H1 (cell line): Measurements from ENCODE around the gene HMGA1. TPM values are rescaled to one million over a fixed set of nuclear protein-coding genes. Genes with fewer than 3 reads are reported as not detected.

Experiments
- CTCF ChIA-PET: fragments of 300-600 bp; sonication (Branson Sonifier 250); formaldehyde crosslinking; loops from one replicate; lab custom pipeline; 2021; ENCODE audit not compliant: partially characterized antibody; lab: Charles Lee
- POLR2A ChIA-PET: fragments of 300-600 bp; sonication (Branson Sonifier 250); formaldehyde crosslinking; loops from one replicate; lab custom pipeline; 2021; ENCODE audit warnings: inconsistent platforms; ENCODE audit not compliant: partially characterized antibody; lab: Charles Lee
- DNase-seq, 2 experiments: peaks; one replicate each; pipeline versions ENCODE4 v3.0.0 to v3.0.0-alpha.2; 2010 to 2022; ENCODE audit warnings: low spot score in 2 of 2, low read depth in 1 of 2, mixed read lengths in 1 of 2
- FAIRE-seq: peaks from 2 replicates; lab custom pipeline; 2011; peaks lifted over from hg19 to GRCh38; lab: Jason Lieb, UNC
- H2AFZ ChIP-seq: 2 replicates; pipeline ENCODE4 v1.8.1; 2012; ENCODE audit warnings: low read length, inconsistent platforms
- H2AK5ac ChIP-seq: 2 replicates; pipeline ENCODE4 v1.6.1; 2013; ENCODE audit warnings: low read depth, low read length
- H2BK120ac ChIP-seq: replicated peaks from 2 replicates; pipeline ENCODE3; 2013; ENCODE audit warnings: low read depth, low read length, inconsistent platforms
- H2BK12ac ChIP-seq: 2 replicates; pipeline ENCODE4 v1.6.1; 2013; ENCODE audit warnings: low read depth, low read length
- H2BK15ac ChIP-seq: 2 replicates; pipeline ENCODE4 v1.6.1; 2013; ENCODE audit warnings: low read length
- H2BK20ac ChIP-seq: 2 replicates; pipeline ENCODE4 v1.6.1; 2013; ENCODE audit warnings: low read length
- H2BK5ac ChIP-seq: 2 replicates; pipeline ENCODE4 v1.6.1; 2013; ENCODE audit warnings: low read depth, low read length
- H3K14ac ChIP-seq: 2 replicates; pipeline ENCODE4 v1.6.1; 2013; ENCODE audit warnings: inconsistent platforms; ENCODE audit not compliant: insufficient read length
- H3K18ac ChIP-seq: 2 replicates; pipeline ENCODE4 v1.6.1; 2013; ENCODE audit warnings: low read length; ENCODE audit errors: extremely low read depth
- H3K23ac ChIP-seq: 2 replicates; pipeline ENCODE4 v1.6.1; 2013; ENCODE audit warnings: inconsistent platforms; ENCODE audit not compliant: insufficient read length
- H3K23me2 ChIP-seq: 2 replicates; pipeline ENCODE4 v1.6.1; 2013; ENCODE audit warnings: low read depth, low read length
- H3K27ac ChIP-seq: 2 replicates; pipeline ENCODE4 v1.6.1; 2011; ENCODE audit warnings: low read depth, low read length, inconsistent platforms
- H3K27me3 ChIP-seq, 4 experiments: replicated peaks in 1 of 4; 1 replicate in 1 of 4; 2 replicates in 3 of 4; pipeline versions ENCODE4 v1.6.1 to v1.8.1; 2011 to 2013; ENCODE audit warnings: low read length in 3 of 4, mild to moderate bottlenecking in 3 of 4, inconsistent platforms in 2 of 4, mixed read lengths in 2 of 4, moderate library complexity in 1 of 4; ENCODE audit not compliant: control insufficient read depth in 3 of 4, insufficient read depth in 3 of 4; ENCODE audit errors: extremely low read depth in 1 of 4
- H3K36me3 ChIP-seq, 4 experiments: 2 replicates each; pipeline versions ENCODE4 v1.6.1 to v1.8.1; 2011 to 2013; ENCODE audit warnings: mild to moderate bottlenecking in 4 of 4, low read length in 3 of 4, moderate library complexity in 2 of 4, control low read depth in 1 of 4, inconsistent platforms in 1 of 4; ENCODE audit not compliant: insufficient read depth in 4 of 4, control insufficient read depth in 2 of 4
- H3K4ac ChIP-seq: replicated peaks from 2 replicates; pipeline ENCODE3; 2013; ENCODE audit warnings: low read length, low read depth, mixed read lengths, inconsistent platforms; ENCODE audit not compliant: insufficient read length
- H3K4me1 ChIP-seq, 4 experiments: replicated peaks in 1 of 4; 1 replicate in 1 of 4; 2 replicates in 3 of 4; pipeline versions ENCODE4 v1.6.1 to v1.8.1; 2011 to 2013; ENCODE audit warnings: low read length in 3 of 4, inconsistent platforms in 2 of 4, mixed read lengths in 1 of 4; ENCODE audit not compliant: insufficient read depth in 4 of 4, control insufficient read depth in 3 of 4
- H3K4me2 ChIP-seq, 2 experiments: 2 replicates each; pipeline versions ENCODE4 v1.6.1 to v1.8.1; 2011 to 2013; ENCODE audit warnings: low read depth in 2 of 2, low read length in 2 of 2, control low read depth in 1 of 2, inconsistent platforms in 1 of 2, mild to moderate bottlenecking in 1 of 2; ENCODE audit not compliant: insufficient read depth in 1 of 2
- H3K4me3 ChIP-seq, 4 experiments: fragments of 200-600, 300-600 bp in 1 of 4; sonication (generic), shearing (Covaris generic), sonication (Bioruptor Twin) in 1 of 4; 2 replicates each; pipeline versions ENCODE4 v1.5.1 to v1.8.1; 2011 to 2016; ENCODE audit warnings: low read length in 4 of 4, low read depth in 3 of 4, control low read depth in 2 of 4, inconsistent platforms in 2 of 4, mild to moderate bottlenecking in 2 of 4, mixed read lengths in 1 of 4, moderate library complexity in 1 of 4; ENCODE audit not compliant: insufficient read depth in 2 of 4; ENCODE audit errors: extremely low read depth in 1 of 4
- H3K56ac ChIP-seq: replicated peaks from 2 replicates; pipeline ENCODE3; 2013; ENCODE audit warnings: low read depth, mild to moderate bottlenecking, mixed read lengths, low read length, inconsistent platforms; ENCODE audit not compliant: insufficient read length
- H3K79me1 ChIP-seq: 2 replicates; pipeline ENCODE4 v1.6.1; 2013; ENCODE audit warnings: low read depth, low read length, control low read depth
- H3K79me2 ChIP-seq, 2 experiments: 2 replicates each; pipeline versions ENCODE4 v1.6.1 to v1.8.1; 2012 to 2013; ENCODE audit warnings: low read length in 2 of 2, mild to moderate bottlenecking in 2 of 2, inconsistent platforms in 1 of 2; ENCODE audit not compliant: insufficient read depth in 2 of 2, control insufficient read depth in 1 of 2
- H3K9ac ChIP-seq, 4 experiments: replicated peaks in 1 of 4; 1 replicate in 1 of 4; 2 replicates in 3 of 4; pipeline versions ENCODE4 v1.6.1 to v1.8.1; 2011 to 2013; ENCODE audit warnings: low read depth in 3 of 4, low read length in 3 of 4, control low read depth in 2 of 4, mild to moderate bottlenecking in 2 of 4, moderate library complexity in 2 of 4, inconsistent platforms in 1 of 4; ENCODE audit errors: extremely low read depth in 1 of 4
- H3K9me3 ChIP-seq, 2 experiments: 2 replicates each; pipeline versions ENCODE4 v1.6.1 to v1.8.1; 2012 to 2013; ENCODE audit warnings: mild to moderate bottlenecking in 2 of 2, moderate library complexity in 2 of 2, control low read depth in 1 of 2, inconsistent platforms in 1 of 2, low read depth in 1 of 2, low read length in 1 of 2, mixed read lengths in 1 of 2; ENCODE audit not compliant: insufficient read depth in 2 of 2
- H4K20me1 ChIP-seq, 2 experiments: replicated peaks in 1 of 2; 2 replicates each; pipeline versions ENCODE3 to v1.8.1; 2011 to 2013; ENCODE audit warnings: inconsistent platforms in 2 of 2, low read length in 2 of 2, mild to moderate bottlenecking in 1 of 2; ENCODE audit not compliant: insufficient read depth in 2 of 2, control insufficient read depth in 1 of 2
- H4K5ac ChIP-seq: 2 replicates; pipeline ENCODE4 v1.6.1; 2013; ENCODE audit warnings: low read length, low read depth, mixed read lengths, inconsistent platforms; ENCODE audit not compliant: insufficient read length
- H4K8ac ChIP-seq: 2 replicates; pipeline ENCODE4 v1.8.0; 2013; ENCODE audit warnings: mild to moderate bottlenecking, moderate library complexity, low read length, inconsistent platforms; ENCODE audit not compliant: insufficient read depth; ENCODE audit errors: extremely low read depth
- H4K91ac ChIP-seq: replicated peaks from 2 replicates; pipeline ENCODE3; 2013; ENCODE audit warnings: low read length, mixed read lengths, inconsistent platforms; ENCODE audit not compliant: insufficient read length
- ASH2L ChIP-seq: fragments of 200-600, 300-600 bp; sonication (generic); IDR thresholded peaks from one replicate; pipeline ENCODE4 v1.7.1; 2017; ENCODE audit warnings: low read length
- CBX8 ChIP-seq: fragments of 300-800, 300-1000 bp; sonication (generic); IDR thresholded peaks from 2 replicates; pipeline ENCODE4 v1.7.1; 2016; ENCODE audit warnings: low read depth, low read length, borderline replicate concordance
- EGR1 ChIP-seq: IDR thresholded peaks from 2 replicates; pipeline ENCODE4 v1.6.1; 2011; ENCODE audit warnings: low read depth, low read length, borderline replicate concordance
- HDAC6 ChIP-seq: IDR thresholded peaks from one replicate; pipeline ENCODE4 v1.7.1; 2012; ENCODE audit warnings: low read depth, mild to moderate bottlenecking, inconsistent platforms, low read length, moderate library complexity
- JUN ChIP-seq: IDR thresholded peaks from 2 replicates; pipeline ENCODE4 v1.6.1; 2011; ENCODE audit warnings: low read depth, mild to moderate bottlenecking, improper control_type of control experiment, low read length
- NANOG ChIP-seq: IDR thresholded peaks from 2 replicates; pipeline ENCODE4 v1.6.1; 2011; ENCODE audit warnings: low read length, low read depth, mild to moderate bottlenecking, inconsistent platforms; ENCODE audit not compliant: insufficient read depth, poor library complexity, severe bottlenecking
- NRF1 ChIP-seq: IDR thresholded peaks from 2 replicates; pipeline ENCODE4 v1.6.1; 2011; ENCODE audit warnings: mild to moderate bottlenecking, low read depth, low read length, improper control_type of control experiment
- POLR2AphosphoS5 ChIP-seq: IDR thresholded peaks from 2 replicates; pipeline ENCODE4 v1.6.1; 2011; ENCODE audit warnings: low read depth, low read length
- POU5F1 ChIP-seq: IDR thresholded peaks from 2 replicates; pipeline ENCODE4 v1.6.1; 2011; ENCODE audit warnings: low read depth, mild to moderate bottlenecking, low read length, moderate library complexity
- RBBP5 ChIP-seq: IDR thresholded peaks from 2 replicates; pipeline ENCODE4 v1.7.1; 2012; ENCODE audit warnings: low read depth, mild to moderate bottlenecking, inconsistent platforms, low read length, moderate library complexity, borderline replicate concordance
- SIN3A ChIP-seq, 2 experiments: IDR thresholded peaks in 1 of 2; conservative IDR thresholded peaks in 1 of 2; 2 replicates each; pipeline ENCODE4 v1.6.1; 2011 to 2012; ENCODE audit warnings: low read length in 2 of 2, improper control_type of control experiment in 1 of 2, low read depth in 1 of 2, mild to moderate bottlenecking in 1 of 2
- SP4 ChIP-seq: IDR thresholded peaks from 2 replicates; pipeline ENCODE4 v1.6.1; 2012; ENCODE audit warnings: low read length, inconsistent platforms
- SRF ChIP-seq: IDR thresholded peaks from 2 replicates; pipeline ENCODE4 v1.6.1; 2011; ENCODE audit warnings: mild to moderate bottlenecking, low read depth, low read length, moderate library complexity
- TCF12 ChIP-seq: IDR thresholded peaks from 2 replicates; pipeline ENCODE4 v1.6.1; 2011; ENCODE audit warnings: low read depth, mild to moderate bottlenecking, low read length
- YY1 ChIP-seq: IDR thresholded peaks from 2 replicates; pipeline ENCODE4 v1.6.1; 2011; ENCODE audit warnings: low read depth, mild to moderate bottlenecking, low read length
- WGBS, 2 experiments: shearing (Covaris generic) in 1 of 2; methylation state at CpG; one replicate each; pipeline versions ENCODE4 v1.1.6 to v1.1.7; 2013 to 2015; ENCODE audit warnings: low lambda C conversion rate in 2 of 2, mixed read lengths in 2 of 2, inconsistent platforms in 1 of 2, low coverage in 1 of 2, missing lambda C conversion rate in 1 of 2; ENCODE audit not compliant: insufficient replicate concordance in 2 of 2, insufficient coverage in 1 of 2, insufficient read length in 1 of 2; ENCODE audit errors: extremely low coverage in 1 of 2, missing lambda C conversion rate in 1 of 2; 5-methylcytosine and 5-hydroxymethylcytosine counted together
- polyA plus RNA-seq, 7 experiments: library from polyadenylated mRNA; depleted of rRNA in 3 of 7; stranded (reverse) in 5 of 7; unstranded in 2 of 7; fragments of >200 nt in 5 of 7; fragments of 200-250 nt in 2 of 7; gene quantifications; 1 replicate in 5 of 7; 2 replicates in 1 of 7; 4 replicates in 1 of 7; pipeline versions ENCODE4 v1.2.1 to v1.2.3, GENCODE V29; 2011 to 2013; ENCODE audit warnings: missing spikeins in 2 of 7, mixed read lengths in 2 of 7
- total RNA-seq: library from RNA; stranded (reverse); fragmentation: NEBNext Ultra II Directional; extraction: Animal tissue kit (Norgen Biotek cat#: 25700); gene quantifications from 2 replicates; pipeline ENCODE4 v1.2.1, GENCODE V29; 2021

HMGA1 gene
- total and polyA plus RNA-seq, 2 of the 8 experiments (the other 6 are each of a cell fraction or from before 2014, with no cell fraction given): 1,557 to 2,636 TPM

DNA sequence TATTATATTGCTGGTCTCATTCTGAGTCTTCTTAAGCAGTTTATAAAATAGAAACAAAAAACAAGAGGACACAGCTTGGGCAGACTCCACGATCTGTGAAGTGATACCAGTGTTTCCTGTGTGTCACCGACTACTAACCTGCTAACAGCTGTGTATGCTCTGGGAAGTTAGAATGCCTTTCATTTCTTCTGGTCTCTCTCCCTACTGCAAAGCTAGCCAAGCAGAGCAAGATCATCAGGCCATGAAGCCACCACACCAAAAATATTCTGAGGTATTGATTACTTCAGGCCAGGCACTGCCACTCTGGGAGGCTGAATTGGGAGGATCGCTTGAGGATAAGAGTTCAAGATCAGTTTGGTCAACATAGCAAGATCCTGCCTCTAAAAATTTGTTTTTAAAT, 59.0 kb downstream of the HMGA1 start:
- H3K27ac ChIP-seq: no peak overlapping the region
- H4K5ac ChIP-seq: no peak overlapping the region
- no peak overlapping the region for H2AFZ ChIP-seq
- no peak overlapping the region for H2BK15ac ChIP-seq
- 90% methylated on average over 3 of the region's 3 CpGs; no CpG with 5 or more reads in 1 of the 2 experiments for WGBS, 2 experiments
- H3K56ac ChIP-seq: no peak overlapping the region
- no peaks in the 10 kb centered on the region for H3K9me3 ChIP-seq
- no peak overlapping the region for H3K14ac ChIP-seq
- H3K79me2 ChIP-seq: no peaks in the 10 kb centered on the region
- H4K20me1 ChIP-seq: peaks cover 0 to 2% of the 10 kb centered on the region in 2 experiments
- H2BK120ac ChIP-seq: no peak overlapping the region
- CTCF ChIA-PET: interaction anchor here (0.6 to 1.2 kb wide), 4 partner anchors 16 to 133 kb away, joined by 3 to 5 read pairs (median 3); partner anchors contain the start of gene SMIM29
- no peak overlapping the region for H4K8ac ChIP-seq
- H3K27me3 ChIP-seq: no peaks in the 10 kb centered on the region
- DNase-seq (no peak), FAIRE-seq (no peak)
- H3K4me1 ChIP-seq: no peaks in the 10 kb centered on the region
- no peaks in the 10 kb centered on the region for H3K79me1 ChIP-seq
- no peaks in the 10 kb centered on the region for H3K23me2 ChIP-seq
- no peak overlapping the region for H2BK5ac ChIP-seq
- H2BK20ac ChIP-seq: no peak overlapping the region
- no peak overlapping the region for H3K4me2 ChIP-seq
- no peak overlapping the region for H3K9ac ChIP-seq
- no peak overlapping the region for H2BK12ac ChIP-seq
- H3K4ac ChIP-seq: no peak overlapping the region
- no peak overlapping the region for H2AK5ac ChIP-seq
- POLR2A ChIA-PET: interaction anchor here (0.6 kb wide), 1 partner anchor 719 kb away, joined by 4 read pairs; no protein-coding TSS in a partner anchor
- H3K18ac ChIP-seq: no peak overlapping the region
- H3K4me3 ChIP-seq: no peak overlapping the region
- no peak overlapping the region for H3K23ac ChIP-seq
- H3K36me3 ChIP-seq: peaks cover 4 to 16% (median 10%) of the 10 kb centered on the region in 4 experiments; a peak in 5 of 8 replicates
- H4K91ac ChIP-seq: no peak overlapping the region
- TF ChIP-seq TCF12 (no peak), CBX8 (no peak), JUN (no peak), RBBP5 (no peak), SP4 (no peak), ASH2L (no peak), EGR1 (no peak), NRF1 (no peak), YY1 (no peak), POU5F1 (no peak), POLR2AphosphoS5 (no peak), SIN3A (conservative IDR thresholded peaks at IDR 0.05 in 1 of 2, IDR thresholded peaks at IDR 0.05 in 1 of 2; ENCODE audit: low read depth in 1 of 2, low read length in 2 of 2) (no peak), NANOG (no peak), SRF (no peak), HDAC6 (no peak)
